Measurements from ENCODE around the gene SORBS1.

DNA sequence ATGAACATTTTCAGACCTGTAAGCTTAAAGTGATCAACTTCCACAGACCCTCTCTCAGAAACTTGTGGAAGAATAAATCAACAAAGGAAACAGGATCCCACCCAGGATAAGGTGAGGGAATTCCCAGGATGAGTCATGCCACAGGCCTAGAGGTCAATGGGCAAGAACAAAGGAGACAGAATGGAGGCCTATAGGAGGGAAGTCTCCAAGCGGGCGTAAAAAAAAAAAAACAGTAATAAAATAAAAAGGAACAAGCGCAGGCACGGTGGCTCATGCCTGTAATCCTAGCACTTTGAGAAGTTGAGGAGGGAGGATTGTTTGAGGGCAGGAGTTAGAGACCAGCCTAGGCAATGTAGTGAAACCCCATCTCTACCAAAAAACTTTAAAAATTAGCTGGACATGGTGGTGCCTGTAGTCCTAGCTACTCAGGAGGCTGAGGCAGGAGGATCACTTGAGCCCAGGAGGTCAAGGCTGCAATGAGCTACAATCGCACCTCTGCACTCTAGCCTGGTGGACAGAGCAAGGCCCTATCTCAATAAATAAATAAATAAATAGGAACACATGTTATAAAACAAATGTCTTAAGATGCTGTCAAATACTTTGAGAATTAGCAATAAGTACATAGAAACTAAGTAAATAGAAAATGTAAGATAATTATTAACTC lies 8.4 kb downstream of the SORBS1 start:
- TF ChIP-seq, protein P1, sequence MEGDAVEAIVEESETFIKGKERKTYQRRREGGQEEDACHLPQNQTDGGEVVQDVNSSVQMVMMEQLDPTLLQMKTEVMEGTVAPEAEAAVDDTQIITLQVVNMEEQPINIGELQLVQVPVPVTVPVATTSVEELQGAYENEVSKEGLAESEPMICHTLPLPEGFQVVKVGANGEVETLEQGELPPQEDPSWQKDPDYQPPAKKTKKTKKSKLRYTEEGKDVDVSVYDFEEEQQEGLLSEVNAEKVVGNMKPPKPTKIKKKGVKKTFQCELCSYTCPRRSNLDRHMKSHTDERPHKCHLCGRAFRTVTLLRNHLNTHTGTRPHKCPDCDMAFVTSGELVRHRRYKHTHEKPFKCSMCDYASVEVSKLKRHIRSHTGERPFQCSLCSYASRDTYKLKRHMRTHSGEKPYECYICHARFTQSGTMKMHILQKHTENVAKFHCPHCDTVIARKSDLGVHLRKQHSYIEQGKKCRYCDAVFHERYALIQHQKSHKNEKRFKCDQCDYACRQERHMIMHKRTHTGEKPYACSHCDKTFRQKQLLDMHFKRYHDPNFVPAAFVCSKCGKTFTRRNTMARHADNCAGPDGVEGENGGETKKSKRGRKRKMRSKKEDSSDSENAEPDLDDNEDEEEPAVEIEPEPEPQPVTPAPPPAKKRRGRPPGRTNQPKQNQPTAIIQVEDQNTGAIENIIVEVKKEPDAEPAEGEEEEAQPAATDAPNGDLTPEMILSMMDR (conservative IDR thresholded peaks at IDR 0.05; ENCODE audit: low read depth, low read length): no peak
- TF ChIP-seq EZH2 (IDR thresholded peaks at IDR 0.05; ENCODE audit: low read length, unreplicated experiment): no peak
